HCT116 (cell line): ENCODE data around the gene GLCE. TPM values are rescaled to one million over a fixed set of nuclear protein-coding genes. Genes with fewer than 3 reads are reported as not detected.
A peak's percentile ranks its signal among the peaks of the same experiment; 100 is the strongest.

ENCODE experiments used
- ATAC-seq: fragments of 200-7000 bp; cut with Tn5 transposase; 2 replicates; pipeline ENCODE4 v1.9.1; 2020; ENCODE audit warnings: mild to moderate bottlenecking, moderate library complexity
- BruUV-seq: library from RNA; stranded (reverse); fragments of 400-500 nt; replicated peaks from 2 replicates; lab custom pipeline; 2021; lab: Mats Ljungman, UMichigan
- CTCF ChIA-PET: fragments of 300-600 bp; sonication (Branson Sonifier 250); formaldehyde crosslinking; loops from one replicate; lab custom pipeline; 2021; ENCODE audit warnings: antibody characterized with exemption; lab: Charles Lee
- POLR2A ChIA-PET: fragments of 300-600, 350-600 bp; sonication (Branson Sonifier 250); formaldehyde crosslinking; loops from one replicate; lab custom pipeline; 2021; ENCODE audit warnings: antibody characterized with exemption; lab: Charles Lee
- RAD21 ChIA-PET, 2 experiments: fragments of 300-600 bp; sonication (Branson Sonifier 250); formaldehyde crosslinking; loops; one replicate each; lab custom pipeline; 2023; ENCODE audit warnings: low total read pairs in 2 of 2; ENCODE audit not compliant: uncharacterized antibody in 2 of 2, unreplicated experiment in 2 of 2, low non-redundant PET in 1 of 2; lab: Charles Lee
- DNase-seq: peaks from one replicate; pipeline ENCODE4 v3.0.0-alpha.2; 2010; ENCODE audit warnings: low read depth, low spot score
- H2AFZ ChIP-seq: fragments of 200-600 bp; shearing (Covaris generic), sonication (generic); 2 replicates; pipeline ENCODE4 v1.6.1; 2017; ENCODE audit warnings: low read depth, mixed run types, mixed read lengths, antibody characterized with exemption, low read length; ENCODE audit not compliant: poor library complexity, severe bottlenecking
- H3K27ac ChIP-seq: 2 replicates; pipeline ENCODE4 v1.5.1; 2012; ENCODE audit warnings: low read depth, low read length
- H3K27me3 ChIP-seq: fragments of 200-600 bp; sonication (generic); 2 replicates; pipeline ENCODE4 v1.6.1; 2016; ENCODE audit warnings: mixed run types, low read length, mixed read lengths; ENCODE audit not compliant: insufficient read depth
- H3K36me3 ChIP-seq, 2 experiments: fragments of 200-500 bp in 1 of 2; fragments of 200-600 bp in 1 of 2; sonication (Bioruptor generic) in 1 of 2; sonication (generic) in 1 of 2; 2 replicates each; pipeline versions ENCODE4 v1.5.1 to v1.6.1; 2014 to 2016; ENCODE audit warnings: low read length in 2 of 2, inconsistent platforms in 1 of 2, mixed read lengths in 1 of 2, mixed run types in 1 of 2; ENCODE audit not compliant: insufficient read depth in 2 of 2, control insufficient read depth in 1 of 2
- H3K4me1 ChIP-seq, 2 experiments: fragments of 200-600 bp in 1 of 2; sonication (generic) in 1 of 2; 2 replicates each; pipeline versions ENCODE4 v1.5.1 to v1.6.1; 2012 to 2017; ENCODE audit warnings: low read length in 2 of 2, inconsistent platforms in 1 of 2, mild to moderate bottlenecking in 1 of 2, mixed read lengths in 1 of 2, mixed run types in 1 of 2, moderate library complexity in 1 of 2; ENCODE audit not compliant: insufficient read depth in 2 of 2, control insufficient read depth in 1 of 2
- H3K4me2 ChIP-seq: fragments of 200-600 bp; sonication (generic); 2 replicates; pipeline ENCODE4 v1.6.1; 2017; ENCODE audit warnings: mixed run types, low read length, mixed read lengths
- H3K4me3 ChIP-seq, 2 experiments: fragments of 200-600 bp in 1 of 2; sonication (generic) in 1 of 2; replicated peaks in 1 of 2; 2 replicates each; pipeline ENCODE4 v1.5.1; 2011 to 2016; ENCODE audit warnings: low read length in 2 of 2, control low read depth in 1 of 2, low read depth in 1 of 2, mild to moderate bottlenecking in 1 of 2, mixed read lengths in 1 of 2, mixed run types in 1 of 2
- H3K79me2 ChIP-seq: fragments of 200-600 bp; sonication (generic); 2 replicates; pipeline ENCODE4 v1.6.1; 2017; ENCODE audit warnings: mild to moderate bottlenecking, mixed run types, low read length, moderate library complexity, mixed read lengths; ENCODE audit not compliant: insufficient read depth
- H3K9ac ChIP-seq: fragments of 200-600 bp; sonication (generic); 2 replicates; pipeline ENCODE4 v1.6.1; 2016; ENCODE audit warnings: low read length, mixed read lengths
- H3K9me2 ChIP-seq: fragments of 200-600 bp; sonication (generic), shearing (Covaris generic); 2 replicates; pipeline ENCODE4 v1.6.1; 2017; ENCODE audit warnings: mixed run types, mild to moderate bottlenecking, moderate library complexity; ENCODE audit not compliant: insufficient read depth
- H3K9me3 ChIP-seq, 2 experiments: fragments of 200-500 bp in 1 of 2; fragments of 200-600 bp in 1 of 2; sonication (Bioruptor generic) in 1 of 2; sonication (generic) in 1 of 2; 2 replicates each; pipeline ENCODE4 v1.6.1; 2014 to 2017; ENCODE audit warnings: low read length in 2 of 2, mixed read lengths in 2 of 2, inconsistent platforms in 1 of 2, low read depth in 1 of 2, mild to moderate bottlenecking in 1 of 2, mixed run types in 1 of 2, moderate library complexity in 1 of 2; ENCODE audit not compliant: control insufficient read depth in 1 of 2, insufficient read depth in 1 of 2
- H4K20me1 ChIP-seq: fragments of 200-600 bp; sonication (generic), shearing (Covaris generic); 2 replicates; pipeline ENCODE4 v1.6.1; 2017; ENCODE audit warnings: mixed run types, mild to moderate bottlenecking, moderate library complexity; ENCODE audit not compliant: insufficient read depth
- ATF3 ChIP-seq: IDR thresholded peaks from 2 replicates; pipeline ENCODE4 v1.6.1; 2012
- CTCF ChIP-seq, 3 experiments: fragments of 200-600 bp in 1 of 3; sonication (generic) in 1 of 3; IDR thresholded peaks in 2 of 3; conservative IDR thresholded peaks in 1 of 3; 2 replicates each; pipeline ENCODE4 v1.5.1; 2012 to 2017; ENCODE audit warnings: low read depth in 2 of 3, low read length in 2 of 3, antibody characterized with exemption in 1 of 3, borderline replicate concordance in 1 of 3, control low read depth in 1 of 3, mild to moderate bottlenecking in 1 of 3, mixed read lengths in 1 of 3, mixed run types in 1 of 3, moderate library complexity in 1 of 3; ENCODE audit not compliant: insufficient read depth in 1 of 3
- EZH2 ChIP-seq: fragments of 200-600 bp; sonication (generic); IDR thresholded peaks from 2 replicates; pipeline ENCODE4 v1.6.1; 2017; ENCODE audit warnings: antibody characterized with exemption, mixed run types
- JUND ChIP-seq: IDR thresholded peaks from 2 replicates; pipeline ENCODE4 v1.6.1; 2012
- MAX ChIP-seq: IDR thresholded peaks from 2 replicates; pipeline ENCODE4 v1.6.1; 2012
- POLR2A ChIP-seq: IDR thresholded peaks from 2 replicates; pipeline ENCODE4 v1.7.0; 2011; ENCODE audit warnings: borderline replicate concordance; ENCODE audit not compliant: insufficient read depth, insufficient read length; ENCODE audit errors: extremely low read depth
- POLR2AphosphoS5 ChIP-seq: IDR thresholded peaks from 2 replicates; pipeline ENCODE4 v1.6.1; 2011; ENCODE audit warnings: mild to moderate bottlenecking, low read depth, low read length, moderate library complexity
- RAD21 ChIP-seq: IDR thresholded peaks from 2 replicates; pipeline ENCODE4 v1.6.1; 2012; ENCODE audit warnings: low read depth, mild to moderate bottlenecking
- REST ChIP-seq: IDR thresholded peaks from 2 replicates; pipeline ENCODE4 v1.6.1; 2012; ENCODE audit warnings: low read depth
- SIN3A ChIP-seq: IDR thresholded peaks from 2 replicates; pipeline ENCODE4 v1.6.1; 2012; ENCODE audit warnings: low read depth
- SP1 ChIP-seq: IDR thresholded peaks from 2 replicates; pipeline ENCODE4 v1.6.1; 2012; ENCODE audit warnings: low read depth
- SRF ChIP-seq: IDR thresholded peaks from 2 replicates; pipeline ENCODE4 v1.6.1; 2012; ENCODE audit warnings: low read depth
- YY1 ChIP-seq: IDR thresholded peaks from 2 replicates; pipeline ENCODE4 v1.6.1; 2011; ENCODE audit warnings: low read length, low read depth, moderate library complexity, mild to moderate bottlenecking; ENCODE audit not compliant: insufficient replicate concordance; ENCODE audit errors: extremely low read depth
- ZBTB33 ChIP-seq: IDR thresholded peaks from 2 replicates; pipeline ENCODE4 v1.6.1; 2011; ENCODE audit warnings: mild to moderate bottlenecking, low read length, moderate library complexity; ENCODE audit not compliant: insufficient replicate concordance; ENCODE audit errors: extremely low read depth
- ZFX ChIP-seq: fragments of 450-650 bp; IDR thresholded peaks from 2 replicates; pipeline ENCODE4 v1.6.1; 2017
- ZNF274 ChIP-seq: fragments of 200-500 bp; sonication (Bioruptor generic); IDR thresholded peaks from 2 replicates; pipeline ENCODE4 v1.6.1; 2014; ENCODE audit warnings: mild to moderate bottlenecking, low read depth, low read length, inconsistent platforms
- intact Hi-C: fragments of 100-400 bp; cut with micrococcal nuclease; formaldehyde crosslinking; loops from 2 replicates; pipeline ENCODE4 v1.10.0; 2022
- total RNA-seq: library from RNA; stranded (reverse); gene quantifications from one replicate; pipeline ENCODE4 v1.2.1, GENCODE V29; 2021; ENCODE audit not compliant: unreplicated experiment

GLCE gene
- total RNA-seq, 1 experiment from 2014 or later: 22.2 TPM

GRCh38 chr15:69161878-69162213 lies 1.4 kb downstream of the GLCE start:
- ATAC-seq (no peak), DNase-seq (no peak)
- H3K4me2 ChIP-seq: peak overlapping the region; percentile 90
- peak overlapping the region; percentile 88 for H3K9ac ChIP-seq
- no peaks in the 10 kb centered on the region for H3K36me3 ChIP-seq
- H2AFZ ChIP-seq: no peak overlapping the region
- H3K9me2 ChIP-seq: no peaks in the 10 kb centered on the region
- peaks cover 45% of the 10 kb centered on the region for H3K79me2 ChIP-seq
- no peaks in the 10 kb centered on the region for H3K27me3 ChIP-seq
- H4K20me1 ChIP-seq: no peaks in the 10 kb centered on the region
- no peaks in the 10 kb centered on the region for H3K9me3 ChIP-seq
- ChIA-PET POLR2A (no interaction called here), CTCF (interaction anchor here (1.2 kb wide), 2 partner anchors 64 to 102 kb away, joined by 3 to 4 read pairs; no protein-coding TSS in a partner anchor), RAD21 (interaction anchor here in 1 of 2 experiments (0.5 kb wide), 1 partner anchor 64 kb away, joined by 3 read pairs; no protein-coding TSS in a partner anchor)
- intact Hi-C loops: loop anchor here (5.0 kb wide), 1 partner anchor 230 kb away; no protein-coding TSS in a partner anchor
- no TSS peak for BruUV-seq
- H3K4me3 ChIP-seq: peak overlapping the region; percentile 53 to 83
- TF ChIP-seq JUND (no peak), POLR2AphosphoS5 (no peak), POLR2A (no peak), SIN3A (no peak), ZFX (no peak), YY1 (no peak), ATF3 (no peak), SP1 (no peak), ZNF274 (no peak), EZH2 (no peak), MAX (no peak), REST (no peak), CTCF (IDR thresholded peaks at IDR 0.05 in 2 of 3, conservative IDR thresholded peaks at IDR 0.05 in 1 of 3; ENCODE audit: borderline replicate concordance in 1 of 3, insufficient read depth in 1 of 3, low read depth in 2 of 3, low read length in 2 of 3) (no peak), RAD21 (no peak), ZBTB33 (no peak), SRF (no peak)
- no peak overlapping the region for H3K27ac ChIP-seq
- peaks cover 3 to 16% of the 10 kb centered on the region in 2 experiments; a peak in 3 of 4 replicates for H3K4me1 ChIP-seq
